ENCODE measurements around the gene CAPN3.

Gene CAPN3

GRCh38 chr15:42363487-42363886, 4.2 kb downstream of the CAPN3 start:
- no peak for TF ChIP-seq JUND (IDR thresholded peaks at IDR 0.05; ENCODE audit: low read depth)
- no peak for DNase-seq (ENCODE audit: low read depth in 1 of 2, low spot score in 1 of 2)
- in situ Hi-C loops (cut with HindIII; ENCODE audit: low pct_unique_long_range_greater_than_20kb, low sequenced_read_pairs), result no loop called here

GRCh38 chr15:42363942-42364341, 4.6 kb downstream of the CAPN3 start:
- no peak for DNase-seq (ENCODE audit: low read depth in 1 of 2, low spot score in 1 of 2)
- no peak for TF ChIP-seq JUND (IDR thresholded peaks at IDR 0.05; ENCODE audit: low read depth)
- in situ Hi-C loops (cut with HindIII; ENCODE audit: low pct_unique_long_range_greater_than_20kb, low sequenced_read_pairs), result no loop called here

DNA sequence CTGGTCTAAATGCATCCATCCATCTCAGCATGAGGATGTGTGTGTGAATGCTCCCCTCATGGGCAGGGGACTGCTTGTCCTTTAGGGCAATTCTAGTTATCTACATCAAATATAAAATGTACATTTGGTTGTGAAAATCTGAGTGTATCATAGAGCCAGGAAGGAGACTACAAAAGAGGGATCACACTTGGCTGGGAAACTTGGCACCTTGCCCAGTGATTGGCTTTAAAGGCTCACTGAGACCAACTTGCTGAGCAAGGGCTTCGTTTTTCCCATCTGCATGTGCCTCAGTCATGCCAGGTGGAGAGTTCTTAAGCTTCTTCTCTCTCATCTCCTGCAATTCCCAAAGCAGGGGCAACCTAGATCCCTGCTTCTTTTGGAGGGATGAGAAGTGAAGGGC, 5.2 kb downstream of the CAPN3 start:
- DNase-seq (ENCODE audit: low read depth in 1 of 2, low spot score in 1 of 2), result no peak
- in situ Hi-C loops (cut with HindIII; ENCODE audit: low pct_unique_long_range_greater_than_20kb, low sequenced_read_pairs), result no loop called here

GRCh38 chr15:42365921-42366550, 6.7 kb downstream of the CAPN3 start:
- in situ Hi-C loops (cut with HindIII; ENCODE audit: low pct_unique_long_range_greater_than_20kb, low sequenced_read_pairs), result no loop called here
- DNase-seq (ENCODE audit: low read depth in 1 of 2, low spot score in 1 of 2), result no peak
- no peak for TF ChIP-seq JUND (IDR thresholded peaks at IDR 0.05; ENCODE audit: low read depth)

More for the DNA sequence above, 5.2 kb downstream of the CAPN3 start:
- no peak for TF ChIP-seq JUND (IDR thresholded peaks at IDR 0.05; ENCODE audit: low read depth)

DNA sequence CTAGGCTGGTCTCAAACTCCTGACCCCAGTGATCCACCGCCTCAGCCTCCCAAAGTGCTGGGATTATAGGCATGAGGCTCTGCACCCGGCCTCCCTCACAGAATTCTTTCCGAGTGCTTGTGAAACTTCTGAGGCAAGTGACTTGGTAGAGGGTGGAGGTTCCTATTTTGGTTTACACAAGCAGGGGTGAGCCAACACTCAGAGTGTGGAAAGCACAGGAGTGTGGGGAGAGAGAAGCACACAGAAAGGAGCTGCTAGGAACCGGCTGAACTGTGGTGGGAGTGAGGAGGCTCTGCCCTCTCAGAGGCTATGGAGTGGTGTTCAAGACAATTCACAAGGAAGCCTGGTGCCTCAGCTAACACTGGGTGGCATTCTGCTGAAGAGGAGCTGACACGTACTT, 7.7 kb downstream of the CAPN3 start:
- no peak for TF ChIP-seq JUND (IDR thresholded peaks at IDR 0.05; ENCODE audit: low read depth)
- in situ Hi-C loops (cut with HindIII; ENCODE audit: low pct_unique_long_range_greater_than_20kb, low sequenced_read_pairs), result no loop called here
- DNase-seq (ENCODE audit: low read depth in 1 of 2, low spot score in 1 of 2), result no peak

- no peak for DNase-seq (ENCODE audit: low read depth in 1 of 2, low spot score in 1 of 2)
- TF ChIP-seq JUND (IDR thresholded peaks at IDR 0.05; ENCODE audit: low read depth), result no peak
- in situ Hi-C loops (cut with HindIII; ENCODE audit: low pct_unique_long_range_greater_than_20kb, low sequenced_read_pairs), result no loop called here
Measured at GRCh38 chr15:42368096-42368495, 8.8 kb downstream of the CAPN3 start.

GRCh38 chr15:42371096-42371495, 11.8 kb downstream of the CAPN3 start:
- DNase-seq (ENCODE audit: low read depth in 1 of 2, low spot score in 1 of 2), result peak in 1 of 2 experiments; percentile 45
- TF ChIP-seq JUND (IDR thresholded peaks at IDR 0.05; ENCODE audit: low read depth), result no peak
- in situ Hi-C loops (cut with HindIII; ENCODE audit: low pct_unique_long_range_greater_than_20kb, low sequenced_read_pairs), result no loop called here

- no peak for TF ChIP-seq JUND (IDR thresholded peaks at IDR 0.05; ENCODE audit: low read depth)
- in situ Hi-C loops (cut with HindIII; ENCODE audit: low pct_unique_long_range_greater_than_20kb, low sequenced_read_pairs), result no loop called here
- DNase-seq (ENCODE audit: low read depth in 1 of 2, low spot score in 1 of 2), result no peak
Measured at GRCh38 chr15:42373274-42373673, 14.0 kb downstream of the CAPN3 start.

DNA sequence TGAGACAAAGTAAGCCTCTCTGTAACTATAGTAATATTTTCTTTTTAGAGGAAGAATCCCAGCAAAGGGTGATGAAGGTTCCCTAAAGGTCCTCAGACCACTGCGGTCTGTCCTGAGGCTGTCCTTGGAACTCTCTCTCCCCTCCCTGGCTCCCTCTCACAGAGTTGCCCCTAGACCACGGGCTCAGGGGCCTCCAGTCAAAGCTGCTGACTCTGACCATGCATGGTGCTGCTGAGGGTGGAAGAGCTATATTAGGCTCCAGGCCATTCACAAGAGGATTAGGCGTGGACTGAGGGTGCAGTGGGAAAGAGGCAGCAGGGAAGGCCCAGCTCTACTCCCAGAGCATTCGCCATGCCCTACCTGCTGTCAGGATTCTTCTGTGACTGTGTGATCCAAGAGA, 14.6 kb downstream of the CAPN3 start:
- no peak for DNase-seq (ENCODE audit: low read depth in 1 of 2, low spot score in 1 of 2)
- in situ Hi-C loops (cut with HindIII; ENCODE audit: low pct_unique_long_range_greater_than_20kb, low sequenced_read_pairs), result no loop called here
- no peak for TF ChIP-seq JUND (IDR thresholded peaks at IDR 0.05; ENCODE audit: low read depth)

DNA sequence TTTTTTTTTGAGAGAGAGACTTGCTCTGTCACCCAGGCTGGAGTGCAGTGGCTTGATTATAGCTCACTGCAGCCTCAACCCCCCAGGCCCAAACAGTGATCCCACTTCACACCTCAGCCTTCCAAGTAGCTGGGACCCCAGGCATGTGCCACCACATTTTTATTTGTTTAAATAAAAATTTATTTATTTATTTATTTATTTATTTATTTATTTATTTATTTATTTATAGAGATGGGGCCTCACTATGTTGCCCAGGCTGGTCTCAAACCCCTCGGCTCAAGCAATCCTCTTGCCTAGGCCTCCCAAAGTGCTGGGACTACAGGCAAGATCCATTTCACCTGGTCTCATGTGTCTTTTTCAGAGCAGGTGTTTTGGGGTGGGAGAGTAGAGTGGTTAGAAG, 15.5 kb downstream of the CAPN3 start:
- TF ChIP-seq JUND (IDR thresholded peaks at IDR 0.05; ENCODE audit: low read depth), result no peak
- DNase-seq (ENCODE audit: low read depth in 1 of 2, low spot score in 1 of 2), result no peak
- in situ Hi-C loops (cut with HindIII; ENCODE audit: low pct_unique_long_range_greater_than_20kb, low sequenced_read_pairs), result no loop called here

GRCh38 chr15:42375252-42375651, 16.0 kb downstream of the CAPN3 start:
- in situ Hi-C loops (cut with HindIII; ENCODE audit: low pct_unique_long_range_greater_than_20kb, low sequenced_read_pairs), result no loop called here
- DNase-seq (ENCODE audit: low read depth in 1 of 2, low spot score in 1 of 2), result no peak
- TF ChIP-seq JUND (IDR thresholded peaks at IDR 0.05; ENCODE audit: low read depth), result no peak

DNA sequence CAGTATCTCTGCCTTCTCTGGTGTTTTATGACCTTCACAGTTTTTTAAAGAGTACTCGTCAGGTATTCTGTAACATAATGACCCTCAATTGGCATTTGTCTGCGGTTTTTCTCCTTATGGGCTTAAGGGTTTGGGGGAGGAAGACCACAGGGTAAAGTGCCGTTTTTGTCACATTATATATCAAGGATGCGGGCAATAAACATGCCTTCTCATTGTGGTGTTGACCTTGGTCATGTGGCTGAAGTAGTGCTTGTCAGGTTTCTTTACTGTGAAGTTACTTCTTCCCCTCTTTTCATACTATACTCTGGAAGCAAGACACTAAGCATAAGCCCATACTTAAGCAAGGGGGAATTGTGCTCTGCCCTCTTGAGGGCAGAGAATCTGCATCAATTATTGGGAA, 16.6 kb downstream of the CAPN3 start:
- DNase-seq (ENCODE audit: low read depth in 1 of 2, low spot score in 1 of 2), result no peak
- in situ Hi-C loops (cut with HindIII; ENCODE audit: low pct_unique_long_range_greater_than_20kb, low sequenced_read_pairs), result no loop called here
- TF ChIP-seq JUND (IDR thresholded peaks at IDR 0.05; ENCODE audit: low read depth), result no peak

- TF ChIP-seq JUND (IDR thresholded peaks at IDR 0.05; ENCODE audit: low read depth), result no peak
Measured at GRCh38 chr15:42378011-42378410, 18.7 kb downstream of the CAPN3 start.

GRCh38 chr15:42384597-42384996, 25.3 kb downstream of the CAPN3 start:
- no peak for DNase-seq (ENCODE audit: low read depth in 1 of 2, low spot score in 1 of 2)
- no peak for TF ChIP-seq JUND (IDR thresholded peaks at IDR 0.05; ENCODE audit: low read depth)
- in situ Hi-C loops (cut with HindIII; ENCODE audit: low pct_unique_long_range_greater_than_20kb, low sequenced_read_pairs), result no loop called here

More at GRCh38 chr15:42378011-42378410, 18.7 kb downstream of the CAPN3 start:
- DNase-seq (ENCODE audit: low read depth in 1 of 2, low spot score in 1 of 2), result no peak
- in situ Hi-C loops (cut with HindIII; ENCODE audit: low pct_unique_long_range_greater_than_20kb, low sequenced_read_pairs), result no loop called here

Measured in T47D (cell line).